HT-29 (cell line): Measurements from ENCODE around the gene TTC31. TPM values are rescaled to one million over a fixed set of nuclear protein-coding genes. Genes with fewer than 3 reads are reported as not detected.
A peak's percentile ranks its signal among the peaks of the same experiment; 100 is the strongest.
"Not testable (repeated sequence)": the region's sequence is repeated elsewhere in the genome, so short reads cannot be mapped to it uniquely, and the experiment has no call there.

ENCODE experiments used
- DNase-seq: peaks from one replicate; pipeline ENCODE4 v3.0.0-alpha.2; 2015; ENCODE audit warnings: low spot score
- total RNA-seq: library from RNA; depleted of rRNA; stranded (reverse); fragments of >200 nt; shearing (Covaris generic); gene quantifications from 2 replicates; pipeline ENCODE4 v1.2.3, GENCODE V29; 2014; rRNA removed

TTC31 gene
- 12.8 and 13.4 TPM in 2 replicates for total RNA-seq

DNA sequence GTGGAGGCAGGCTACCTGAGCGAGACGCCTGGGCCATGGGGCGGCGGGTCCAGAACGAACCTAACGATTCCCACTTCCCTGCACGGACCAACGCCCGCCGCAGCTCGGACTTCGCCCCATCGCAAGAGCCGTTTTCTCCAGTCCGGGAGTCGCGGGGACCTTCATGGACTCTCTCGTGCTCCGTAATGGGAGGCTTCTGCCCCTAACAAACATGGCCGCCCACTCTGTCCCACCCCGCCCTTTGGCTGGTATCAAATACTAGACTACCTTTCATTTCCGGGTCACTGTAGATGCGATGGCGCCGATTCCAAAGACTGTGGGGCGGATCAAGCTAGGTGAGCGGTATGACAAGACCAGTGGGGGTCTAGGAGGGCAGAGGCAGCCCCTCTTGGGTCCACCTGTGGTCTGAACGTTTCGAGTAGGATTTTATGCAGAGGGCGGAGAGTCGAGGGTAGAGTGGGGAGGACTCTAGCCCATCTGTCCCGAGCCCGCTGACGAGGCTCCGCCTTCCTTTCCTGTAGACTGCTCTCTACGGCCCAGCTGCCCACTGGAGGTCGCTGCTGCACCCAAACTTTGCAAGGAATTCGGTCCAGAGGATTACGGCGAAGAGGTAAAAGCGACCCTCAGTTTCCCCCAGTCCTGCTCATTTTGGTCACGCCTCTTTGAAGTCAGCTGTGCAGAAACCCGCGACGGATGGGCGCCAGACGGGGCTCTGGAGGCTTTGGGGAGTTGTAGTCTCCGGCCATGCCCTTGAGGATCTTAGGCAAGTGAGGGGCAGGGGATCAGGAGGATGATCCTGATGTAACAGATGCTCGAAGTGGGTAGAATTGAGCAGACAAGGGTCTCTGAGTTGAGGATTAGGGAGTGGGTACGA, at the start of gene TTC31, which contains the start of gene CCDC142:
TSS of gene TTC31 (plus strand) at position 281 of the 874 bp plus-strand sequence. CDS start at position 296, 15 bp downstream.
TSS of gene CCDC142 (minus strand) at position 198 of the 874 bp plus-strand sequence. CDS start at position 37, 161 bp downstream.
- peak; percentile 96 for DNase-seq

DNA sequence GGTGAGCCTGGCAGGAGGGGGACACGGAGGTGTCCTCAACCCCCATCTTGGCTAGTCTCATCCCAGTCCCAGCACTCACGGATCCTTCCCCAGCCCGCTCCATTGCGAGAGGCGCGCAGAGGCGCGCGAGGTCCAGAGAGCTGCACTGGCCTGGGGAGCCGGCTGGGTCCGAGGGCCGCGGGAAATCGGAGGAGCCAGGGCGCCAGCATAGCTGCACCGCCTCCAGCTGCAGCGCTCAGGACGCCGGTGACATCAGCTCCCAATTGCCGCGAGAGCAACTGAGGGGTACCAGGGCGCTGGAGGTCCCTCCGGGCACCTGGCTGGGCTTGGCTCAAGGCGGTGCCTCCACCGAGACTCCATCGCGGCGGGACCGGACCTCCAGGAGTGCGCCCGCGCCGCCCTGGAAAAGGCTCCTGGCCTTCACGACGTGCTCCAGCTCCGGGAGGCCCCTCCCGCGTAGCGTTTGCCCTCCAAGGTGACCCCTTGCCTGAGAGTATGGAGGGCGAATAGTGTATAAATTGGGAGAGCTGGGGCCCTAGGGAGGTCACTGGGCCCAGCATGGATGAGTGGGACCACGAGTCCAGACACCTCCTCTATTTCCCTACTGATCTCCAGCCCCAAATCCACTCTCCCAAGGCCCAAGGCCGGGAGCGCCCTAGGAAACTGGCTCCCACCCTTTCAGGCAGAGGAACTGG, 46.6 kb upstream of the TTC31 start:
- DNase-seq = no peak

DNA sequence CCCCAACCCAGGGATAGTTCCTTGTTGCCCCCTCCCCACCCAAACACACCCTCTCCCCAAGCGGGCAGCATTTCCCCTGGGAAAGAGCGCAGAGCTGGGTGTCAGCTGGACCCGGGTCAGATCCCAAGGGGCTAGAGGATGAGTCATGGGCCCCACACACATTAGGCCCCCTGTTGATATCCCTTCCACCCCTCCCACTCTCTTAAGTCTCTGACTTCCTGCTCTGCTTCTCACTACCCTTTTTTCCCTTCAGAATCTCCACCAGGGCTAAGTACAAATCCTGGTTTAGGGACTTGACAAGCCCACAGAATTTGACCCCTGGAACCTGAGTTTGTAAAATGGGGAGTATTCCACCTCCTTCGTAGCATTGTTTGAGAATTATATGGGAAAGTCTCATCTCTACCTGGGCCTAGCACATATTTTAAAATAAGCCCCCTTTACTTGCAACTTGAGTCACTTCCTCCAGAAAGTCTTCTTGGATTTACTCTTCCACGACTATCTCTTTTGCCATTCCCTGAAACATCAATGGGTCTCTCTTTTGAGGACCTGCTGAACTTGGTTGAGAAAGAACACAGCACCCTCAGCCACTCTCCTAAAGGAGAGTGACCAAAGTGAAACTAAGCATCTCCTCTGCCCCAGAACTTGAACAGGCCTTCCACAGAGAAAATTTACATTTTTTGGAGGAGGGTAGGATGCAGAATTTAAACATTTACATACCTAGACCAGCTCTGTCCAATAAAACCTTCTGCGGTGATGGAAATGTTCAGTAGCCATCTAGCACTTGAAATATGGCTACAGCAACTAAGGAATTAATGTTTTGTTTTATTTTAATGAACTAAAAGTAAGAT, 45.8 kb upstream of the TTC31 start:
- DNase-seq = no peak

DNA sequence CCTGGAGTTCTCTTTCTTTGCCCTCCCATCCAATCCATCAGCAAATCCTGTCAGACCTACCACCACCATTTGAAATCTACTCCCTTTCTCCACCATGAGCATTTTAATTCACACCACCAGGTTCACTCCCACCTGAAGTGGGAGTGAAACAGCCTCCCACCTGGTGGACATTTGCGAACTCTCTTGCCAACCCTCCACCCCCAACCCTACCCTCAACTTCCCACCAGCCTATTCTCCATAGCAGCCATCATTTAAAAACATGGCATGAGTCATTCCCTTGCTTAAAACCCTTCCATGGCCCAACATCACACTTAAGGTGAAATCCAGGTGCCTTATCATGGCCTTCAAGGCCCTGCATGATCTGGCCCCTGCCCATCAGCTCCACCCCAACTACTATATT, 44.6 kb upstream of the TTC31 start:
- DNase-seq = no peak

DNA sequence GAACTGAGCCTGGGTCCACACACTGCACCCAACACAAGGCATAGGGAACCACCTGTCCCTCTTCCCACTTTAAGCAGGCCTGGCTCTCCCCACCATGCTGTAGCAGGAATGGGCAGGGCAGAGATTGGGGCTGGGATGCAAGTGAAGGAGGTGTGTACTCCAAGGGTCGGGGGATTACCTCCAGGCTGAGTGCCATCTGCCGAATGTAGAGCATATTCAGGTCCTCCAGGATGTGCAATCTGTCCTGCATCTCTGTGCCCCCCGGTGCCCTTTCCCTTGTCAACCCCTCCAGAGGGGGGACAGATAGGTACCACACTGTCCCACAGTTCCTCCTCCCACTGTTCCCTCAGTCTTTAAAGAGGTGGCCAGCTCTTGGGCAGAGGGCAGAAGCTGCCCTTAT, 43.5 kb upstream of the TTC31 start:
- DNase-seq = no peak

DNA sequence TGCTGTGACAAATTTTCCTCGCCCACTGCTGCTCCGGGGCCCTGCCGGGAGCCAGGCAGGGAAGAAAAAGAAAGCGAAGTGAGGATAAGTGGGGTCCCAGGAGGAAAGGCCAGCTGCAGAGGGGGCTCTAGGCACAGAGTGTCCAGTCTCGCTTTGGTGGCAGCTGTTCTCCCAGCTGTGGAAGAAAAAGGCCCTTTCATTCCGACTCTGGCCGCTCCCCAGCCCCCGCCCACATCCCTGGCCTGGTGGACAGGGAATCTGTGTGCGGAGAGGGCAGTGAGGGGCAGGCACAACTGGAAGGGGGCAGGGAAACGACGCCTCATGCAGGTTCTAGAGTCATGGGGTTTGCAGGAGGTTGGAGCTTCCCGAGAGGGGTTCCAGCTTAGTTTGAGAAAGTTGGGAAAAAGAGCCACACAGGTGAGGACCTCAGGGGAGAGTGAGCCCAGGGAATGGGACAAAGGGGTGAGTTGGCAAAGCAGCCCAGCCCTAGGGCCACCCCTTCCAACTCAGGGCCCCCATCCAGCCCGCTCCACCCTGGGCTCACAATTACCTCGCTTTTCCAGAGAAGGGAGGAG, 43.0 kb upstream of the TTC31 start:
- no peak for DNase-seq

DNA sequence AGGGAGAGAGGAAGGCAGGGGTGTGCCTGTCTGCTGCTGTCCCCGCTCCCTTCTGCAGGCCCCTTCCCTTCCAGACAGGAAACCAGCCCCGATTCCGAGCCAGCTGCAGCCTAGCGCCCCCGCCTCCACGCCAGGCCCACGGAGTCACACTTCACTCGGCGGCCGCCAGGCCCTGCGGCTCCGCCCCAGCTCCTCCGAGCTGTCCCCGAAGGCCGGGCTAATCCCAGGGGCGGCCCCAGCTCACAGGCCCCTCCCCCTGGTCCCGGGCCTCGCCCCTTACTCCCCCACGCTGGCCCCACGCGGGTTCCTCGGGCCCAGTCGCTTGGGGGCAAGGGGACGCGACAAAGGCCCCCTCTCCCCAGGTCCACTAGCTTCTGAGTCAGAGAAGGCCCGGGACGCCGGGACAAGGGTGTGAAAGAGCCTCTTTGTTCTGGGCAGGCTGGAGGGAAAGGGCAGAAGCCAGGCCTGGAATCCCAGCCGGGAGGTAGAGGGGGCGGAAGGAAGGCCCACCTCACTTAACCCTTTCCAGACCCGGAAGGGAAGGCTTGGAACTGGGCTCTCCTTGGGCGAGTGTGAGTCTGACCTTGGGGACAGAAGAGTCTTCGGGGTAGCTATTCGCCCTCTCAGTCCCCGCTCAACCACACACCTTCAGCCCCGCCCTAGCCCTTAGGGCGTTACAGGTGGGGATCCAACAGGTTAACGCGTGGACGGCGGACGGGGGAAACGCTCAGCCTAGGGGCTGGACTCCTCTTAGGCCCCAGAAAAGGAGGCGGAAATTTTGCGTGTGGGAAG, 42.3 kb upstream of the TTC31 start:
- peak; percentile 82 for DNase-seq

DNA sequence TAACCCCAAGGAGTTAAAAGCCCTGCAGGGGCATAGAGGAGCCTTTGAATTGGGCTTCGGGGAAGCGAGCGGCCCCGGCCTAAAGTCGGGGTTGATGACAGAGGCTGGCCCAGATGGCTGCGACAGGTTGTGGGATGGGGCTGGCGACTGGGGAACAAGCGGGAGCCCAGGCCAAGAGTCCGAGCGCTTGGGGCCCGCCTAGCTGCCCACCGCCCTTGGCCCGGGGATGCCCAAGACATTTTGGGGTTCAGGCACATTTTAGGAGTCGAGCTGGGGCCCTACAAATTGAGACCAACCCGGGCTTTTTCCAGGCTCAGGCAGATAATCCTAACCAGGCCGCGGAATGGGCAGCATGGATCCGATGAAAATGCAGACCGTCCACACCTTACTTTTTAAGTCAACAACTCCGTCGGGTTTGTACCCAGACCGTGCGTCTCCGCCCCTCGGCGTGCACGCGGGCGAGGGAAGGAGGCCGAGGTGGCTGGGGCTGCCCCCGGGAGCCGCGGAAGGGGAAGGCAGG, 41.7 kb upstream of the TTC31 start:
- no peak for DNase-seq

DNA sequence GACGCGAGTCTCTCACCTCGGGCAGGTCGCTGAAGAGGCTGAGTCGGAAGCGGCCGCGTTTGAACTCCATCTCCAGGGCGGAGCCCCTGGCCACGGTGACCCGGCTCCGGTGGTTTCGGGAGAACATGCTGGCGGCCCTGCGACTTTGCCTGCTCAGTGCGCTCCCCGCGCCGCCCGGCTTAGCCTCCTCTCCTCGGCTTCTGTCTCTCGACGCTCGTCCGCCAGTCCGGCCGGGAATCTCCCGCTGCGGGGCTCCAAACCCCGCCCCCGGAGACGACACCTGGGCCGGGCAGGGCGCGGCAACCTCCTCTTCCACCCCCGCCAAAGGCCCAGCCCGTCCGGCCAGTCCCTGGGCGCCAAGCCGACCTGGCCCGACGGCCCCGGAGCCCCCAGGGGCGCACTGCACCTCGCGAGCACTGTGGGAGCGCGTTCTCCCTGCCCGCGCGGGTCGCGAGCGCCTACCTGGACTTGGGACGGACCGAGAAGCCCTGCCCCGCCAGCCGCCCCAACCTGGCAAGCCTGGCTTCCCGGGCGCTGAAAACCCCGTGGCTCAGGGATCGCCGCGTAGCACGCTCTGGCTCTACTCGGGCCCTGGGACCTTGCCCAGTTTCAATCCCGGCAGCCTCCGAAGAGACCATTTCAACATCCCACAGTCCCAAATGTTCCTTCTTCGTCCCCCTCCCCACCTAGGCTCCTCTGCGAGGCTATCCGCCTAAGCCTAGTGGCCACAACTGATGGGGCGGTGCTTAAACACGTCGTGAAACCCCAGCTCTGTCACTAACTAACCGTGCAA, 41.0 kb upstream of the TTC31 start, which contains the start of gene RTKN:
TSS of gene RTKN (minus strand) at position 248 of the 793 bp plus-strand sequence. CDS start at position 127, 121 bp downstream.
- DNase-seq = peak; percentile 89

DNA sequence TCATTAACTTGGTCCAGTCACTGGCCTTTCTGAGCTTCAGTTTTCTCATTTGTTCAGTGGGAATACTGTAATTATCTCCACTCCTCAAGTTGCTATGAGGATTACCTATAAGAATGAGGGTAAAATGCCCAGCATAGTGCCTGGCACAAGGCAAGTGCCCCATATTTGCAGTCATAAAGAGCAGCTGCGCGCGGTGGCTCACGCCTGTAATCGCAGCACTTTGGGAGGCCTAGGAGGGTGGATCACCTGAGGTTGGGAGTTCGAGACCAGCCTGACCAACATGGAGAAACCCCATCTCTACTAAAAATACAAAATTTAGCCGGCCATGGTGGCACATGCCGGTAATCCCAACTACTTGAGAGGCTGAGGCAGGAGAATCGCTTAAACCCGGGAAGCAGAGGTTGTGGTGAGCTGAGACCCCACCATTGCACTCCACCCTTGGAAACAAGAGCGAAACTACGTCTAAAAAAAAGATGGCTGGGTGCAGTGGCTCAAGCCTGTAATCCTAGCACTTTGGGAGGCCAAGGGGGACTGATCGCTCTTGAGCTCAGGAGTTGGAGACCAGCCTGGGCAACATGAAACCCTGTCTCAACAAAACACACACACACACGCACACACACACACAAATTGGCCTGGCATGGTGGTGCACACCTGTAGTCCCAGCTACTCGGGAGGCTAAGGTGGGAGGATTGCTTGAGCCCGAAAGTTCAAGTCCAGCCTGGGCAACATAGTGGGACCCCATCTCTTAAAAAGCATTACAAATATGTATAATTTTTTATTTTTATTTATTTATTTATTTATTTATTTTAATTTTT, 40.2 kb upstream of the TTC31 start:
- not testable (repeated sequence) for DNase-seq

DNA sequence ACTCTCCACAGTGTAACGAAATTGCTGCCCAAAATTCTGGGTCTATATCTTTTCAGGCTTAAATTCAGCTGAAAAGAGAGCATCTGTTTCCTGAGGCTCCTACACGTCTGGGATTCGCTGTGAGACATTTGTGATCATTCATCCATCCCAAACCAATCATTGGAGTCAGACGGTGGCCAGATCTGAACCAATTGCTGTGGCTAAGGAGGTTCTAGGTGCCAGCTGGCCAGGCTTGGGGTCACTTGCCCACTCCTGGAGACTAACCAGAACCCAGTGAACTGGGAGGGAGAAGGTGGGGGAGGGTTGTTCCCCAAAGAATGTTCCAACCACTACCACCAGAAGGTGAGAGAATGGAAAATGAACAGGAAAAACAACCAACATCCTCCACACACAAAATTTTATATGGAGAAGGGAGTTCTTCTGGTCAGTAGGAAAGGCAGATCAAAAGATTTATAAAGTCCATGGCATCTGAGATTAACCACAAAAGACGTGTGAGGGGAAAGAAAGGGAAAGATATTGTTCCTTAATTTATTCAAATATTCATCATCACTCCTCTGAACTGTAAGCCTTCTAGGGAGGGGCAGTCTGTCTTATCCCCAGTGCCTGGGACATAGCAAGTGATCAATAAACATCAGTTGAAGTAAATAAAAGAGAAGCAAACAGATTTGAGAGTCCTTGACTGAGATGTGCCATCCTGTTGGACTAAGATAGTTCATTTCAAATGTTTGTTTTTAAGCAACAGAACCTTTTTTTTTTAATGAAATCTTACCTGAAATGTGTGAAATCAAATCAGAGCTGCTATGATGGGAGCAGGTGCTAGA, 38.2 kb upstream of the TTC31 start:
- no peak for DNase-seq

DNA sequence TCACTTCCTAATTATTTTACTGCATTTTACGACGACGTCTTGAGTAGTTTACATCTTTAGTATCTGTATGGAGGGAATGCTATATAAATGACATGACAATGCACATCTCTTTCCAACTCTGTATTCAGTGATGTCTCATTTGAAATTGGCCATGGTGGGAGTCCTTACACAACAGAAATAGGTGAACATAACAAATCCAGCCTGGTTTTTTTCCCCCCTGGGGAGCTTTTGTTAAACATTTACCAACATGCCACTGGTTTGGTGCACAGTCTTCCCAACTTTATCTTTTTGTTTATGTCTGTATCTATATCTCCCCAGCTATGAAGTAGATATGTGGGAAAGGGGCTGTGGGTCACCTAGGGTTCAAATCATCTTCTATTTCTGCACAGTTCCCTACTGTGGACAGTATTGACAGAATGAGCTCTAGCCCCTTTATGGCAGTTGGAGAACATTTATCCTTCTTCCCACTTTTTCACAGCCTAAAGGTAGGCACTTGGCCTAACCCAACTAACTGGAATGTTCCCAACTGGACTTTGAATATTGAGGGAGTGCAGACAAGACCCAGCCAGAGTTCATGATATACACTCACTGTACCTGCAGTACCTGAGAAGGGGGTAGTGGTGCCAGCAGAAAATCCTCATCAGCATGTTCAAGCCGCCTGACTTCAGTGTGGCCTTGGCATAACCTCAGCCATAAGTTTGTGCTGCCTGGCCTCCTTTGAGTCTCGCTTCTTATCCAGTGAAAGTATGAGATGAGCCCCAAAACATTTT, 35.5 kb upstream of the TTC31 start:
- no peak for DNase-seq

DNA sequence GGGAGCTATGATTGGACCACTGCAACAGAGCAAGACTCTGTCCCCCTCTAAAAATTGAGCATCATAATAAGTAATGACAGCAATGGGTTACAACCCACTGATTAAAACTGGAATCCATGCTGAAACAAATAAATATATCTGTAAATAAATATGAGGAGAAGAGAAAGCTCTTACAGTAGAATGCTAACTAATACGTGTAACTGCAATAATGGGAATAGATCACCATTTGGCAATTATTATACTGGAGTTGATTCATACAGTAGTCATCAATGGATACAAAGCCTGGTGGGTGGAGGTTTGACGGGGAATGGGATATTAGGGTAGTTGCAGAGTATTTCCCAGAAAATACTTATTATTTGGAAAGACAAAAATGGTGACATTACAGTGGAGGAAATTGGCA, 34.1 kb upstream of the TTC31 start:
- no peak for DNase-seq

DNA sequence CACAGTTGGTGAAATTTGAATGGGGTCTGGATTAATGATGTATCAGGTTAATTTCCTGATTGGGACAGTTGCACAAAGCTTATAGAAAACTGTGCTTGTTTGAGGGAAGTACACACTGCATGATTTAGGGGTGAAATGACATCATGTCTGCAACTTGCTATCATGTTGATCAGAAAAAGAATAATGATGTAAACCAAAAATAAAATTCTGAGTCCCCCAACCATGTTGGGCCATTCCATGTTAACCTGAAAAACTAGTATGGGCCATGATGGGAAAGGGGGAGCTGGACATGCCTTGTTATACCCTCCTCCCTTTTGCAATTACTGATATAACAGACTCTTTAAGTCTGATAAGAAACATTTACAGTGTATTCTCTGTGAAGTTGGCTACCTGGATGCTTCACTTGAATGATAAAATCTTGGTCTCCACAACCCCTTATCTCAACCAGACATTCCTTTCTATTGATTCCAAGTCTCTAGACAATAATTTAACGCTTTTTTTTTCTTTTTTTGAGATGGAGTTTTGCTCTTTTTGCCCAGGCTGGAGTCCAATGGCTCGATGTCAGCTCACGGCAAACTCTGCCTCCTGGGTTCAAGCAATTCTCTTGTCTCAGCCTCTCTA, 32.2 kb upstream of the TTC31 start:
- DNase-seq = no peak

DNA sequence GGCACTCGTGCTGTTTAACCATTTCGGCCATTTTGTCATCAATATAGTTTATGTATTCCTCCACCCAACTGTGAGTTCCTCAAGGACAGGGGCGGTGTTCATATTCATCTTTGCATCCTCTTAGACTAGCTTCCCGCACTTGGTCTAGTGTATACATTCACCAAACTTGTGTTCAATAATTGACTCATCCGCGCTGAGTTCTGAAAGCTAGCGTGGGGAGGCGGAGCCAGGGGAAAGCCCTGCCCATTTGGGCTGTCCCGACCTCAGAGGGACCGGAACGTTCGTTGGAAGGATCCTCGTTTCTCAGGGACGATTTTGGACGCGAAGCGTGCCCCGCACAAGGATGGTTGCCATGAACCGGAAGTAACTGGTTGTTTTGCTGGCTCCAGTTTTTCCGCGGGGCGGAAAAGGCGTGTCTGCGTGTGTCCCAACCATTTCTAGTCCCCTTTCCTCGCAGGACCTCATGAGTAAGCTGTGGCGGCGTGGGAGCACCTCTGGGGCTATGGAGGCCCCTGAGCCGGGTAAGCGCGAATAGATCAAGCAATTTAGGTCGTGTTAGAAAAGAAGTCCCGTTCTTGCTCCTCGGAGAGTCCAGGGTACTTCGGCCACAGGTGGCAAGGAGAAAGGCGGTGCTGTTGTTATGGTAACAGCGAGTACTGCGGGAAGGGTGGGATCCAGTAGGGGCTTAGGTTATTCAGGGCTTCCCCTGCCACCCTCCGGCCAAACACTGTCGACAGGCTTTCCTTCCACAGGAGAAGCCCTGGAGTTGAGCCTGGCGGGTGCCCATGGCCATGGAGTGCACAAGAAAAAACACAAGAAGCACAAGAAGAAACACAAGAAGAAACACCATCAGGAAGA, 28.0 kb upstream of the TTC31 start, which contains the start of gene INO80B:
TSS of gene INO80B (plus strand) at position 434 of the 858 bp plus-strand sequence. CDS start at position 464, 30 bp downstream.
- DNase-seq = peak; percentile 98
